Raji (cell line): ENCODE results near the gene NREP.

Source experiments
- POLR2A ChIP-seq: IDR thresholded peaks from 2 replicates; pipeline ENCODE4 v1.6.1; 2011; ENCODE audit warnings: low read depth, low read length, control low read depth; ENCODE audit not compliant: insufficient read depth

Gene NREP

DNA sequence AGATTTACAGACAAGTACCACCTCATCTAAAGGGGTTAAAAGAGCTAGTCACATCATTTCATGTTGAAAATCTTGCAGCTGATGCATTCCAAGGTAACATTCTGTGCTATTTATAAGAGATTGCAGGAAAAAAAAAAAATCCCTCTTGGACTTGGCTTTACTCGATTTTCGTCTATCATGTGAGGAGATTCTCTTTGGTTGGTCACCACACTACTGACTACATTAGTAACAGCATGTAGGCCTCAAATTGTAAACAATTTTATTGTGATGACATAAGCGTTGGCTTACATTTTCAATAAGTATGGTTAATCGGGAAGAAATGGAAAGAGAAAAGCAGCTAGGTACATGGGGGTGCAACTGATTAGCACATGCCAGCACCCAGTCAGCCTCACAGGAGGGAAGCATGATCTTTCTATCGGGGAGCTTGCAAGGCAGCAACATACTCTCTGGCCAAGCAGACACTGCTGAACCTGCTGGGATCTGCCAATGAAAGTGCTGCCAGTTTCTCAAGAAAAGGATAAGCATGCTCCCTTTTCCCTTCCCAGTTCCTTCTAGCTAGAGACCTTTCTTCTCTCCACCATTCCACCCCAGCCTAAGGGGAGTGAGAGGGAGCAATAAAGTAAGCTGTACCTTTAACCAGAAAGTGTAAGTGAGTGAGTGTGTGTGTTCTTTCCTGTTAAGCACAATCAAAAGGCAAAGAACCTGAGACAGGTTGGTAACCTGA, 7.5 kb downstream of the NREP start:
- no peak for TF ChIP-seq POLR2A

DNA sequence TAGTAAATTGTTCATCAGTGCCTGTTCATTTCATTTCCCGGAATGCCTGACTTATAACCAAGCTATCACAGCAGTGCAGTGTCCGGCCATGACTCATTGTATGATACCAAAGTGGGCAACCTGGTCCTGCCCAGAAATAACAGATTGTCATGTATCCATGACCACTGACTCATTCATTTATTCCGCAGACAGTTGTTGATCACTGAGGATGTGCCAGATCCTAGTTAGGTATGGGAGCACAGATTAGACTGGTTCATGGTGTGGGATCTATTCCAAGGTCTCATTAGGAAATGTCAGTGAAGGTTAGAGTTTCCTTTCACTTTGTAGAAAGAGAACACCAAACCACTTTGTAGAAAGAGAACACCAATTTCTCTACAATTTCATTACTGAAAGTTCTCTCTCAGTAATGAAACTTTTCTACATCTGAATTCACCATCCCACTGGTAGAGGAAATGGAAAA, 8.7 kb downstream of the NREP start:
- no peak for TF ChIP-seq POLR2A

DNA sequence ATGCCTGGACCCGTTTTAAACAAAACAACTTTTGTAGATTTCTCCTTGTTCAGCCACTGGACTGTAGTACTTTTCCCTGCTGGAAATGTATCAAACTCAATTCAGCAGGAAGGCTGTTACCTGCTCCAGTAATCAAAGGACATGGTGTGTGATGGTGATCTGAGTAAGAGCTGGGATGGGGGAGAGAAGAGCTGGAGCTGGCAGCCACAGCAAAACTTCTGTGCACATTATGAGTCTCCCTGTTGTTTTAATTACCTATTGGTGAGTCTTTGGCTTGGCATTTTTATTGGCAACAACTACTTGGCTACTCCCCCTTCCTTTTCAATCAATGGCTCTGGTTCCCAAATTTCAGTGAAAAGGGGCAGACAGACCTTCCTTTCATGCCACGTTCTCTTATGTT, 9.7 kb downstream of the NREP start:
- TF ChIP-seq POLR2A: no peak

DNA sequence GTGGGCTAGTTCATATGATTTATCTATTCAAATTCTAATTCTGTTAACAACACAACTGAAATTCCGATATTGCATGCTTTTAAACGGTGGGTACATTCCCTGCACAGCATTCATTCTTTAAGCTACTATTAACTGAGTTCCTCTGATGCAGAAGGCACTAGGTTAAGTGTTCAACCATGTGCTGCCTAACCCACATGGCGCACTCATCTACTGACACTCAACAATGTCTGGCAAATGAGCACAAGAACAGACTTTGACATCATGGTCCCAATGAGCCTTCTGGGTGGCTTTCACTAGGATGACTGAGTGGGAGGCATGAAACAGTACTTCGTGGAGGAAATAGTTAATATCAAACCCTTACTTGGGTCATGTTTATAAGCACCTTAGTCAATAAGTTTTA, 10.2 kb downstream of the NREP start:
- TF ChIP-seq POLR2A: no peak

GRCh38 chr5:111745075-111745739, 11.8 kb downstream of the NREP start:
- no peak for TF ChIP-seq POLR2A

GRCh38 chr5:111744455-111744854, 12.5 kb downstream of the NREP start:
- TF ChIP-seq POLR2A: no peak

DNA sequence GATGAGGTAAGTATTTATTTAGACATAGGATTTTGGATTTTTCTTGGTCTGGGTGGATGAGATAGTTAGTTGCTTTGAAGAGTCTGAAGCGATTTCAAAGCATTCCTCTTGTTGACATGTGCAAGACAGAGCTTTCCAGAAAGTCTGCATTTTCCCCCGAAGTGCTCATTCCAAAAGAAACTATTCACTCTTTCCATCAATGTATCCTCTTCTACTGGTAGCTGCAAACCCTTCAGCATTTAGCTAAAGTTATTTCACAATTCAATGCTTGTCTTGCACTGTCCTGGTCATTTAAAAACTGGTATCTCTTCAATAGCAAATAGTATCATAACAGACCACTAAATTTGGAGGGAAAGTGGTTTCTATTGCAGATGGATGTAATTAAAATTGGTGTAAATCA, 13.0 kb downstream of the NREP start:
- no peak for TF ChIP-seq POLR2A

GRCh38 chr5:111743512-111743911, 13.5 kb downstream of the NREP start:
- no peak for TF ChIP-seq POLR2A

DNA sequence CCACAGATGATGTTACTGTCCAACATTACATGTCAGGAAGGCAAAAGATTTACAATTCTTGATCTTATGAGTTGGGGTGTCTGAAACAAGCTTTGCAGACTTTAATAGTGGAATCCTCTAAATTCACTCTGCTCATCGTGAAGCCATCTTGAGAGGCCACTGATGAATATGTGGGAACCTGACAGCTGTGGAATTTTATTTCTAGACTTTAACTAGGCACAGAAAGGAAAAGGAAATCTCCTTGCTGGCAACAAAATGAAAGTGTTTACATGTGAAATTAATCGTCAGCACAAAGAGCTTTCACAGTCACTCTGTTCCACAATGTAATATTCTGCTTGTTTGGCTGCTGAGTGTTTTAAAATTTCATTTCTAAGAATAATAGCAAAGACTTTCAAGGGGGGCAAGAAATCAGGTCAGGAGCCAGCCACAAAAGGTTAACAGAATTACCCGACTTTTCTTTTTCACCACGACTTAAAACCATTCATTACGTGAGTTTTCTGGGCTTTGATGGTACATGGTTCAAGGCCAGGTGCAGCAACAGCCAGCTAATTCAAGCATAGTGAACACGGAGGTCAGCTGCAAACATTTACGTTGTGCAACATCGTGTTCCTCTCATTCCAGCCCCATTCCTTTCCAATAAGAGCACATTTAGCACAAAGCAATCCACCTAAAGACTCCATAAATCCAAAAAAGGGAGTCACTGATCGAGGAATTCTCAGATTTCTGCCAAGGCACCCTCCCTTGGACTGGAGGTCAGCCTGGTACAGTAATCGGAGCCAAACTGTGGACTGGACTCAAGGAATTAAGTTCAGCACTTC, 14.6 kb downstream of the NREP start:
- TF ChIP-seq POLR2A: no peak

GRCh38 chr5:111741278-111741677, 15.7 kb downstream of the NREP start:
- no peak for TF ChIP-seq POLR2A

GRCh38 chr5:111739416-111739815, 17.6 kb downstream of the NREP start:
- TF ChIP-seq POLR2A: no peak

GRCh38 chr5:111738118-111738517, 18.9 kb downstream of the NREP start:
- TF ChIP-seq POLR2A: no peak

DNA sequence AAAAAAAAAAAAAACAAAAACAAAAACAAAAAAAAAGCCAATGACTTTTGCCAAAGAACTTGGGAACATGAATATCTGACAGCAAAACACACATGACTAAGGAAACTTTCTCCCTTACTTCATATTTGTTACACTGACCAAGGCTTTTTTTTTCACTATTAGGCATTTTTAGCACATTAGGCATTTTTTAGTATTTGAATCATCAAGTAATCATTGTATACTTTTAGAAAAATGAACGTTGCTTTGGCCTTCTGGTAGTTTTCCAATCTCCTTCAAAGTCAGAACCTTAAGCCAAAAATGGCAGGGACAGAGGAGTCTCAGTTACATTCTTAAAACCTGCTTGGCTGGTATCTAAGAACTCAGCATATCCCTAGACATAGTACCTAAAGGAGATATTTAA, 19.3 kb downstream of the NREP start:
- no peak for TF ChIP-seq POLR2A

- TF ChIP-seq POLR2A: no peak
These were observed 21.3 kb downstream of the NREP start for GRCh38 chr5:111735583-111736270.

GRCh38 chr5:111734597-111734996, 22.4 kb downstream of the NREP start:
- TF ChIP-seq POLR2A: no peak
